Measurements from ENCODE around the gene PTTG1. TPM values are rescaled to one million over a fixed set of nuclear protein-coding genes. Genes with fewer than 3 reads are reported as not detected.

PTTG1 gene
- total and polyA plus RNA-seq, 9 of the 15 experiments (the other 6 are each of a cell fraction or from before 2014, with no cell fraction given) = 193 to 1,088 (median 349) TPM

DNA sequence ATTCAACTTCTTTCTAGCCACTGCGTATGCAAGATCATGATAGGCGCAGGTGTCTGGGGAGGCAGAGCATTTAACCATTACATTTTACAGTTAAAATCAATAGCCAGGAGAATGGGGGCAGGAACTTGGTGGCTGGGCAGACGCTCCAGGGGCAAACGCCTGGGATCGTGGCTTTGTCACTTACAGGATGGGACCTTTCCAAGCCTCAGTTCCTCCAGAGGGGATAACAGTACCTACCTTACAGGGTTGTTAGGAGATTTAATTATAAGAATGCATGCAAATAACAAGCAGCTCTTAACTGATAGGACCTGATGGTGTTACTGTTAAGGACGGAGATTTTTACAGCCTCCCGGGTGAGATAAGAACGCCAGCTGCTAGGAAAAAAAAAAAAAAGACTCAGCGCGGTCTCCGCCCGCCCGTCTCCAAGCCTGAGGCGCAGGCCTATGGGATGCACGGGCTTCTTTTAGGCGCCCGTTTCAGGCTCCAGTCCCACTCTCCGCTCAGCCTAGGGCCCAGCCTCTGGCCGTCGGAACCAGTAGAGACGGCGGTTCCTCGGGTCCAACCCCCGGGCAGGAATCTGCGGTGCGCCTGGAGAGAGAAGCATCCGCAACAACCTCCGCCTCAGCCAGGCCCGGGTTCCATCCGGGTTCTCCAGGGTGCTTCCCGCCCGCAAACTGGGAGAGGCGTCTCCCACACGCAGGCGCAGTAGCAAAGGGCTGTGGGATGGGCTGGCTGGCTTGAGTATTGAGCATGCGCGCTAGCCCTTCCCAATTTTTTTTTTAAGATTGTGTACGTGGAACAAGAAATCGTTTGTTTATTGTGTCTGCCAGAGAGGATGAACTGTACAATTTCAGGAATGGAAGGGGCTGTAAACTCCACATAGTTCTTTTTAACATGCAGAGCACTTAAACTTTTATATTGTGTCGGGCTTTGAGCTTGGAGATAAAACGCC is 22.0 kb upstream of the PTTG1 start, which contains the start of gene FAM200C (continued):
- TF ChIP-seq, protein P1, sequence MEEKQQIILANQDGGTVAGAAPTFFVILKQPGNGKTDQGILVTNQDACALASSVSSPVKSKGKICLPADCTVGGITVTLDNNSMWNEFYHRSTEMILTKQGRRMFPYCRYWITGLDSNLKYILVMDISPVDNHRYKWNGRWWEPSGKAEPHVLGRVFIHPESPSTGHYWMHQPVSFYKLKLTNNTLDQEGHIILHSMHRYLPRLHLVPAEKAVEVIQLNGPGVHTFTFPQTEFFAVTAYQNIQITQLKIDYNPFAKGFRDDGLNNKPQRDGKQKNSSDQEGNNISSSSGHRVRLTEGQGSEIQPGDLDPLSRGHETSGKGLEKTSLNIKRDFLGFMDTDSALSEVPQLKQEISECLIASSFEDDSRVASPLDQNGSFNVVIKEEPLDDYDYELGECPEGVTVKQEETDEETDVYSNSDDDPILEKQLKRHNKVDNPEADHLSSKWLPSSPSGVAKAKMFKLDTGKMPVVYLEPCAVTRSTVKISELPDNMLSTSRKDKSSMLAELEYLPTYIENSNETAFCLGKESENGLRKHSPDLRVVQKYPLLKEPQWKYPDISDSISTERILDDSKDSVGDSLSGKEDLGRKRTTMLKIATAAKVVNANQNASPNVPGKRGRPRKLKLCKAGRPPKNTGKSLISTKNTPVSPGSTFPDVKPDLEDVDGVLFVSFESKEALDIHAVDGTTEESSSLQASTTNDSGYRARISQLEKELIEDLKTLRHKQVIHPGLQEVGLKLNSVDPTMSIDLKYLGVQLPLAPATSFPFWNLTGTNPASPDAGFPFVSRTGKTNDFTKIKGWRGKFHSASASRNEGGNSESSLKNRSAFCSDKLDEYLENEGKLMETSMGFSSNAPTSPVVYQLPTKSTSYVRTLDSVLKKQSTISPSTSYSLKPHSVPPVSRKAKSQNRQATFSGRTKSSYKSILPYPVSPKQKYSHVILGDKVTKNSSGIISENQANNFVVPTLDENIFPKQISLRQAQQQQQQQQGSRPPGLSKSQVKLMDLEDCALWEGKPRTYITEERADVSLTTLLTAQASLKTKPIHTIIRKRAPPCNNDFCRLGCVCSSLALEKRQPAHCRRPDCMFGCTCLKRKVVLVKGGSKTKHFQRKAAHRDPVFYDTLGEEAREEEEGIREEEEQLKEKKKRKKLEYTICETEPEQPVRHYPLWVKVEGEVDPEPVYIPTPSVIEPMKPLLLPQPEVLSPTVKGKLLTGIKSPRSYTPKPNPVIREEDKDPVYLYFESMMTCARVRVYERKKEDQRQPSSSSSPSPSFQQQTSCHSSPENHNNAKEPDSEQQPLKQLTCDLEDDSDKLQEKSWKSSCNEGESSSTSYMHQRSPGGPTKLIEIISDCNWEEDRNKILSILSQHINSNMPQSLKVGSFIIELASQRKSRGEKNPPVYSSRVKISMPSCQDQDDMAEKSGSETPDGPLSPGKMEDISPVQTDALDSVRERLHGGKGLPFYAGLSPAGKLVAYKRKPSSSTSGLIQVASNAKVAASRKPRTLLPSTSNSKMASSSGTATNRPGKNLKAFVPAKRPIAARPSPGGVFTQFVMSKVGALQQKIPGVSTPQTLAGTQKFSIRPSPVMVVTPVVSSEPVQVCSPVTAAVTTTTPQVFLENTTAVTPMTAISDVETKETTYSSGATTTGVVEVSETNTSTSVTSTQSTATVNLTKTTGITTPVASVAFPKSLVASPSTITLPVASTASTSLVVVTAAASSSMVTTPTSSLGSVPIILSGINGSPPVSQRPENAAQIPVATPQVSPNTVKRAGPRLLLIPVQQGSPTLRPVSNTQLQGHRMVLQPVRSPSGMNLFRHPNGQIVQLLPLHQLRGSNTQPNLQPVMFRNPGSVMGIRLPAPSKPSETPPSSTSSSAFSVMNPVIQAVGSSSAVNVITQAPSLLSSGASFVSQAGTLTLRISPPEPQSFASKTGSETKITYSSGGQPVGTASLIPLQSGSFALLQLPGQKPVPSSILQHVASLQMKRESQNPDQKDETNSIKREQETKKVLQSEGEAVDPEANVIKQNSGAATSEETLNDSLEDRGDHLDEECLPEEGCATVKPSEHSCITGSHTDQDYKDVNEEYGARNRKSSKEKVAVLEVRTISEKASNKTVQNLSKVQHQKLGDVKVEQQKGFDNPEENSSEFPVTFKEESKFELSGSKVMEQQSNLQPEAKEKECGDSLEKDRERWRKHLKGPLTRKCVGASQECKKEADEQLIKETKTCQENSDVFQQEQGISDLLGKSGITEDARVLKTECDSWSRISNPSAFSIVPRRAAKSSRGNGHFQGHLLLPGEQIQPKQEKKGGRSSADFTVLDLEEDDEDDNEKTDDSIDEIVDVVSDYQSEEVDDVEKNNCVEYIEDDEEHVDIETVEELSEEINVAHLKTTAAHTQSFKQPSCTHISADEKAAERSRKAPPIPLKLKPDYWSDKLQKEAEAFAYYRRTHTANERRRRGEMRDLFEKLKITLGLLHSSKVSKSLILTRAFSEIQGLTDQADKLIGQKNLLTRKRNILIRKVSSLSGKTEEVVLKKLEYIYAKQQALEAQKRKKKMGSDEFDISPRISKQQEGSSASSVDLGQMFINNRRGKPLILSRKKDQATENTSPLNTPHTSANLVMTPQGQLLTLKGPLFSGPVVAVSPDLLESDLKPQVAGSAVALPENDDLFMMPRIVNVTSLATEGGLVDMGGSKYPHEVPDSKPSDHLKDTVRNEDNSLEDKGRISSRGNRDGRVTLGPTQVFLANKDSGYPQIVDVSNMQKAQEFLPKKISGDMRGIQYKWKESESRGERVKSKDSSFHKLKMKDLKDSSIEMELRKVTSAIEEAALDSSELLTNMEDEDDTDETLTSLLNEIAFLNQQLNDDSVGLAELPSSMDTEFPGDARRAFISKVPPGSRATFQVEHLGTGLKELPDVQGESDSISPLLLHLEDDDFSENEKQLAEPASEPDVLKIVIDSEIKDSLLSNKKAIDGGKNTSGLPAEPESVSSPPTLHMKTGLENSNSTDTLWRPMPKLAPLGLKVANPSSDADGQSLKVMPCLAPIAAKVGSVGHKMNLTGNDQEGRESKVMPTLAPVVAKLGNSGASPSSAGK (IDR thresholded peaks at IDR 0.05) = peak; percentile 58
- TF ChIP-seq ZEB2 (IDR thresholded peaks at IDR 0.05) (no peak), PML (IDR thresholded peaks at IDR 0.05; ENCODE audit: low read length) (peak; percentile 83; the same call in 1 of the 2 replicates), TAF1 (IDR thresholded peaks at IDR 0.05; ENCODE audit: control insufficient read depth, extremely low read depth, insufficient read depth, low read length, severe bottlenecking) (peak; percentile 68), HNRNPUL1 (IDR thresholded peaks at IDR 0.05; ENCODE audit: low read length) (no peak), CTCF (IDR thresholded peaks at IDR 0.05 in 2 of 3, conservative IDR thresholded peaks at IDR 0.05 in 1 of 3; ENCODE audit: insufficient read depth in 2 of 3, low read depth in 1 of 3, low read length in 3 of 3) (no peak), E2F6 (IDR thresholded peaks at IDR 0.05; ENCODE audit: borderline replicate concordance in 1 of 2, extremely low read depth in 1 of 2, insufficient read depth in 1 of 2, insufficient read length in 1 of 2, low read depth in 1 of 2, low read length in 1 of 2, poor library complexity in 1 of 2, severe bottlenecking in 1 of 2) (peak; percentile 74 to 84), ZNF212 (CRISPR knock-in tag; IDR thresholded peaks at IDR 0.05) (no peak), MEF2A (IDR thresholded peaks at IDR 0.05; ENCODE audit: control insufficient read depth, low read depth, low read length) (no peak)
- TF ChIP-seq, protein P2, sequence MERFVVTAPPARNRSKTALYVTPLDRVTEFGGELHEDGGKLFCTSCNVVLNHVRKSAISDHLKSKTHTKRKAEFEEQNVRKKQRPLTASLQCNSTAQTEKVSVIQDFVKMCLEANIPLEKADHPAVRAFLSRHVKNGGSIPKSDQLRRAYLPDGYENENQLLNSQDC (CRISPR knock-in tag; IDR thresholded peaks at IDR 0.05) = no peak

Data from K562 (cell line).